ENCODE measurements around the gene DGKD. TPM values are rescaled to one million over a fixed set of nuclear protein-coding genes. Genes with fewer than 3 reads are reported as not detected.

The DGKD gene
- total RNA-seq, 4 donors from 2014 or later: 9.1 to 21.9 (median 17.8) TPM

DNA sequence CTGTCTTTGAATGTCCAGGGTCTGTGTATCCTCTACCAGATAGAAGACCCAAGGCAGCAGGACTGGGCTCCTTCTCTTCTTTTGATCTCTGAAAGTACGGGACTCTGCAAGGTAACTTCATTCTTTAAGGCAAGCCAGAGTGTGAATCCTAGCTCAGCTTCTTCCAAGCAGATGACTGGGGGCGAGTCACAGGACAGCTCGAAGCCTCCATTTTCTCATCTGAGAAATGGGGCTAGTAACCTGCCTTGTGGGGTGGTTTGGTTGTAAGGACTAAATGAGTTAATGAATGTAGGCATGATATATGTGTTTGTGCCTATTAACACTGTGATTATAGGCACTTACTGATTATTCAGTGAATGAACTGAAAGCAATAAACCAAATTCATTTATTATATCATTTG, 46.7 kb downstream of the DGKD start:
- H3K4me1 ChIP-seq: no peaks in the 10 kb centered on the region
- ATAC-seq: no peak
- no peaks in the 10 kb centered on the region for H3K9me3 ChIP-seq
- TF ChIP-seq POLR2A (IDR thresholded peaks at IDR 0.05) (no peak), POLR2AphosphoS5 (IDR thresholded peaks at IDR 0.05) (no peak), EP300 (IDR thresholded peaks at IDR 0.05) (no peak)
- TF ChIP-seq, protein P1, sequence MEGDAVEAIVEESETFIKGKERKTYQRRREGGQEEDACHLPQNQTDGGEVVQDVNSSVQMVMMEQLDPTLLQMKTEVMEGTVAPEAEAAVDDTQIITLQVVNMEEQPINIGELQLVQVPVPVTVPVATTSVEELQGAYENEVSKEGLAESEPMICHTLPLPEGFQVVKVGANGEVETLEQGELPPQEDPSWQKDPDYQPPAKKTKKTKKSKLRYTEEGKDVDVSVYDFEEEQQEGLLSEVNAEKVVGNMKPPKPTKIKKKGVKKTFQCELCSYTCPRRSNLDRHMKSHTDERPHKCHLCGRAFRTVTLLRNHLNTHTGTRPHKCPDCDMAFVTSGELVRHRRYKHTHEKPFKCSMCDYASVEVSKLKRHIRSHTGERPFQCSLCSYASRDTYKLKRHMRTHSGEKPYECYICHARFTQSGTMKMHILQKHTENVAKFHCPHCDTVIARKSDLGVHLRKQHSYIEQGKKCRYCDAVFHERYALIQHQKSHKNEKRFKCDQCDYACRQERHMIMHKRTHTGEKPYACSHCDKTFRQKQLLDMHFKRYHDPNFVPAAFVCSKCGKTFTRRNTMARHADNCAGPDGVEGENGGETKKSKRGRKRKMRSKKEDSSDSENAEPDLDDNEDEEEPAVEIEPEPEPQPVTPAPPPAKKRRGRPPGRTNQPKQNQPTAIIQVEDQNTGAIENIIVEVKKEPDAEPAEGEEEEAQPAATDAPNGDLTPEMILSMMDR (IDR thresholded peaks at IDR 0.05): no peak
- H3K27ac ChIP-seq: no peak overlapping the region
- WGBS, 2 donors (ENCODE audit: low coverage in 1 of 2): 93 to 94% methylated on average over 3 of the region's 3 CpGs
- no peak overlapping the region for H3K4me3 ChIP-seq
- peaks cover 0 to 19% of the 10 kb centered on the region in 2 donors for H3K36me3 ChIP-seq
- no peaks in the 10 kb centered on the region for H3K27me3 ChIP-seq

DNA sequence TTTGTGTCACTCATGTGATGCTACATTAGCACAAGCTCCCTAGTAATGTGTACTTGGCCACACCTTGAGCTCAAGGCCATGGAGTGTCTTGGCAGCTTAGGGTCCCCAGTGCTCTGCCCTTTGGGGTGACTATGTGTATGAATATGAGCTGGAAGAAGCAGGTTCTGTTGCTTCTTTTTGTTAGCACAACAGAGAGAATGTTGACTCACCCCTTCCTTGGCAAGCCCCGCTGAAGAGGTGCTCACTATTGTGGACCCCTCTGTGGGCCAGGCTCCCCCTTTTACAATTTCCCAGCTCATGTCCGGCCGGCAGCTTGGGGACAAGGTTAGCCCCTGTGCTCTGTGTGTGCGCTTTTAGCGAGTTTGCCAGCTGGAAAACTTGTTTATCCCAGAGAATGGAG, 48.1 kb downstream of the DGKD start:
- Histone ChIP-seq H3K4me1 (peaks cover 0 to 5% (median 2%) of the 10 kb centered on the region in 3 donors), H3K9me3 (no peaks in the 10 kb centered on the region), H3K27me3 (no peaks in the 10 kb centered on the region), H3K27ac (no peak overlapping the region), H3K36me3 (peaks cover 0 to 19% of the 10 kb centered on the region in 2 donors), H3K4me3 (no peak overlapping the region)
- TF ChIP-seq POLR2A (IDR thresholded peaks at IDR 0.05): no peak
- no peak for TF ChIP-seq POLR2AphosphoS5 (IDR thresholded peaks at IDR 0.05)
- TF ChIP-seq, protein P1 (IDR thresholded peaks at IDR 0.05): no peak
- no peak for TF ChIP-seq EP300 (IDR thresholded peaks at IDR 0.05)
- no peak for ATAC-seq
- WGBS, 2 donors (ENCODE audit: low coverage in 1 of 2): 90 to 100% methylated on average over 1 to 4 of the region's 5 CpGs

DNA sequence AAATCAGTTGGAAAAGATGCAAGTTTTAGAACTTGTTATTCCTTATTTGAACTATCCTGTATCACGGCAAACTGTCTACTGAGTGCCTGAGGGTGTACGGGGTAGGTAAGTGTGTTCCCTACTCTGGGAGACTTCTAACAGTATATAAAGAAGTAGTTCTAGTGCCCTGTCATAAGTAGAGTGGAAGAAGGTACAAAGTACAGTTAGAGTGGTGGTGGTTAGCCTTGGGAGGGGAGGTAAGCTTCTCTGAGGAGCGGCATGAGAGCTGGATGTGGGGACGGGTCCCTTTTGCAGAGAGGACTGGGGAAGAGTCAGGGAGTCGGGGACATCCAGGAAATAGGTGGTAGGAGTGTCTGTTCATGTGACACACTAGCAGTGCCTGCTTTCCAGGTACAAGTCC, 48.5 kb downstream of the DGKD start:
- Histone ChIP-seq H3K36me3 (peaks cover 0 to 19% of the 10 kb centered on the region in 2 donors), H3K4me3 (no peak overlapping the region), H3K4me1 (peaks cover 0 to 9% (median 4%) of the 10 kb centered on the region in 3 donors), H3K27me3 (no peaks in the 10 kb centered on the region), H3K9me3 (no peaks in the 10 kb centered on the region), H3K27ac (no peak overlapping the region)
- no peak for ATAC-seq
- TF ChIP-seq POLR2AphosphoS5 (IDR thresholded peaks at IDR 0.05) (no peak), POLR2A (IDR thresholded peaks at IDR 0.05) (no peak), EP300 (IDR thresholded peaks at IDR 0.05) (no peak)
- TF ChIP-seq, protein P1 (IDR thresholded peaks at IDR 0.05): no peak
- WGBS, 2 donors (ENCODE audit: low coverage in 1 of 2): 80 to 94% methylated on average over 5 of the region's 5 CpGs

DNA sequence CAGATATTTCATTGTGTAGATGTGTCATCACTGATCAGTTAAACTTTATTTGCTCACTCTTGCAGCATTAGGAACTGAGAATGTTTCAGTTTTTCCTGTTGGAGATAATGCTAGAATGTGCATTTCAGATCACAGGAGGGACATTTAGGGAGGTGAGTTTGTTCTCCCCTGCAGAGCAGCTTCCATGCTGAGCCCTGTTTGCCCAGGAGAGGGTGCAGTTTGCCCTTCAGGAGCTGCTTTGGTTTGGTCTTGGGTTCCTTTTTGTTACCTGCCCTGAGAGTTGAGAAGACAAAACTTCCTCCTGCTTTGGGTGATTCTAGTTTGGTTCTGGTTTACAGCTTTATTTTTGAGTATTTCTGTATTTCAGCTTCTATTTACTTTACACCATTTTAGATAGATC, 49.9 kb downstream of the DGKD start:
- TF ChIP-seq POLR2AphosphoS5 (IDR thresholded peaks at IDR 0.05) (no peak), POLR2A (IDR thresholded peaks at IDR 0.05) (no peak)
- TF ChIP-seq, protein P1 (IDR thresholded peaks at IDR 0.05): peak in 3 of 4 experiments; percentile 26 to 56 (median 43)
- no peak for ATAC-seq
- no peaks in the 10 kb centered on the region for H3K9me3 ChIP-seq
- H3K4me3 ChIP-seq: no peak overlapping the region
- no peaks in the 10 kb centered on the region for H3K27me3 ChIP-seq
- peaks cover 0 to 10% of the 10 kb centered on the region in 2 donors for H3K36me3 ChIP-seq
- peaks cover 4 to 24% (median 4%) of the 10 kb centered on the region in 3 donors for H3K4me1 ChIP-seq
- H3K27ac ChIP-seq: no peak overlapping the region

DNA sequence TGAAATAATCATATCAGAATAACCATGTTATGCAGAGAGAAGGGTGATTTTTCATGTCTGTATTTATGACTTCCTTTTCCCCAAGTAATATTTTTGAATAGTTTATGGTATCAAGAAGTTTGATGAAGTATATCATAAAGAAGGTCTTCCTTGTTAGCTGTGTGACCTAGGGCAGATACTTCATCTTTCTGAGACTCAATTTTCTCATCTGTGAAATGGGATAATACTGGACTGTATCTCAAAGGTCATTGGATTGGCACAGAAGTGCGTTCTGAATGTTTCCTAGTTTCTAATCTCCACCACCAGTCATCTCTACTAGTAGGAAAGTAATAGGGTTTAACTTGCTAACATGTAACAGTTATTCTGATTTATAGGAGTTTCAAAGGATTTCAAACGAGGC, 52.6 kb downstream of the DGKD start:
- peak overlapping the region in 2 of 4 donors; percentile 70 to 71 for H3K27ac ChIP-seq
- 72 to 76% methylated on average over 2 of the region's 2 CpGs for WGBS, 2 donors (ENCODE audit: low coverage in 1 of 2)
- H3K27me3 ChIP-seq: no peaks in the 10 kb centered on the region

More for the DNA sequence above, 52.6 kb downstream of the DGKD start:
- TF ChIP-seq POLR2A (IDR thresholded peaks at IDR 0.05): no peak
- TF ChIP-seq POLR2AphosphoS5 (IDR thresholded peaks at IDR 0.05): no peak
- no peak for TF ChIP-seq EP300 (IDR thresholded peaks at IDR 0.05)
- TF ChIP-seq, protein P1 (IDR thresholded peaks at IDR 0.05): no peak
- peaks cover 4 to 35% (median 4%) of the 10 kb centered on the region in 3 donors for H3K4me1 ChIP-seq
- H3K4me3 ChIP-seq: no peak overlapping the region
- no peak for ATAC-seq
- H3K36me3 ChIP-seq: no peaks in the 10 kb centered on the region
- peaks cover 0 to 5% (median 0%) of the 10 kb centered on the region in 3 donors for H3K9me3 ChIP-seq

Measured in gastroesophageal sphincter (tissue), 4 donors.